HG03095 (cell line): ENCODE results near the gene CAPN10.
"Not testable (repeated sequence)": the region's sequence is repeated elsewhere in the genome, so short reads cannot be mapped to it uniquely, and the experiment has no call there.

Experiments
- ATAC-seq: cut with Tn5 transposase; IDR thresholded peaks from one replicate; pipeline ENCODE4 v1.9.1; 2021; ENCODE audit warnings: moderate library complexity; ENCODE audit not compliant: unreplicated experiment

The CAPN10 gene

GRCh38 chr2:240601061-240601830, 14.7 kb downstream of the CAPN10 start:
- ATAC-seq = no peak

- ATAC-seq = no peak
These were observed 15.3 kb downstream of the CAPN10 start for GRCh38 chr2:240601831-240602160.

GRCh38 chr2:240602266-240603050, 15.9 kb downstream of the CAPN10 start:
- no peak for ATAC-seq

- no peak for ATAC-seq
These were observed 16.7 kb downstream of the CAPN10 start for GRCh38 chr2:240603081-240603835.

GRCh38 chr2:240603846-240604245, 17.3 kb downstream of the CAPN10 start:
- ATAC-seq = no peak

GRCh38 chr2:240604291-240604938, 17.9 kb downstream of the CAPN10 start:
- ATAC-seq = no peak

- ATAC-seq = no peak
These were observed 18.6 kb downstream of the CAPN10 start for GRCh38 chr2:240604939-240605716.

- no peak for ATAC-seq
These were observed 19.6 kb downstream of the CAPN10 start for GRCh38 chr2:240605867-240606743.

- ATAC-seq = no peak
These were observed 25.2 kb downstream of the CAPN10 start for GRCh38 chr2:240611601-240612210.

GRCh38 chr2:240613781-240614180, 27.2 kb downstream of the CAPN10 start:
- no peak for ATAC-seq

- ATAC-seq = no peak
These were observed 27.9 kb downstream of the CAPN10 start for GRCh38 chr2:240614391-240614790.

- ATAC-seq = no peak
These were observed 28.9 kb downstream of the CAPN10 start for GRCh38 chr2:240615396-240615795.

GRCh38 chr2:240615820-240616547, 29.4 kb downstream of the CAPN10 start:
- ATAC-seq = no peak

- not testable (repeated sequence) for ATAC-seq
These were observed 30.5 kb downstream of the CAPN10 start for GRCh38 chr2:240616860-240617666.

- no peak for ATAC-seq
These were observed 32.2 kb downstream of the CAPN10 start for GRCh38 chr2:240618776-240619175.

GRCh38 chr2:240619506-240620148, 33.1 kb downstream of the CAPN10 start:
- no peak for ATAC-seq

- no peak for ATAC-seq
These were observed 33.7 kb downstream of the CAPN10 start for GRCh38 chr2:240620149-240620731.
